ENCODE results near the gene PLAGL1.
"Not testable (repeated sequence)": the region's sequence is repeated elsewhere in the genome, so short reads cannot be mapped to it uniquely, and the experiment has no call there.

The PLAGL1 gene

DNA sequence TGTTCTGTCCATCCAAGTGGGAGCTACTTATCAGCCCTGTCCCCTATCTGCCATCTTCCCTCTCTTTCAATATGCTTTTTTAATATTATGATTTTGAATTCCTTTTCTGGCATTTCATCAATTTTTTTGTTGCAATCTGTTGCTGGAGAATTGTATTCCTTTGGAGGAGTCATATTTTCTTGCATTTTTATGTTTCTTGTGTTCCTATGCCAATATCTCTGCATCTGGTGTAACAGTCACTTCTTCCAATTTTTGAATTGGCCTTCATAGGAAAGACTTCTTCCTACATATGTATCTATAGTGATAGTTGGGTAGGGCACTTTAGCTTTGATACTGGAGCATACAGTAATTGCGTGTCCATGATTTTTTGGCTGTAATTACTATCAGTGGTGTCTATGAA, 73.7 kb downstream of the PLAGL1 start:
- Histone ChIP-seq H3K4me3 (no peak overlapping the region), H3K9me3 (no peaks in the 10 kb centered on the region), H3K27me3 (ENCODE audit: low read depth) (no peaks in the 10 kb centered on the region), H3K36me3 (replicated peaks) (no peaks in the 10 kb centered on the region), H3K4me1 (peaks cover 5% of the 10 kb centered on the region; the same call in 1 of the 2 replicates)
- no peak for DNase-seq (ENCODE audit: low spot score in 2 of 2)
- in situ Hi-C loops (cut with MboI; ENCODE audit: low sequenced_read_pairs), result no loop called here

DNA sequence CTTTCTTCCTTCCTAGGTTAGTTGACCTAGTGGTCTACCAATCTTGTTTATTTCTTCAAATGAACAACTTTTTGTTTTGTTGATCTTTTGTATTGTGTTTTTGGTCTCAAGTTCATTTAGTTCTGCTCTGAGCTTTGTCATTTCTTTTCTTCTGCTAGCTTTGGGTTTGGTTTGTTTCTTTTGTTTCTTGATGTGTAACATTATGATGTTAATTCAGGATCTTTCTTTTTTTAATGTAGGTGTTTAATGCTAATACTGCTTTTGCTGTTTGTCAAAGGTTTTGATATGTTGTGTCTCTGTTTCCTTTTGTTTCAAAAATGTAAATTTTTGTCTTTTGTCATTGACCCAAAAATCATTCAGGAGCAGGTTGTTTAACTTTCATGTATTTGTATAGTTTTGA, 78.1 kb downstream of the PLAGL1 start:
- no peaks in the 10 kb centered on the region for H3K9me3 ChIP-seq
- peak in 1 of 2 experiments; percentile 12 for DNase-seq (ENCODE audit: low spot score in 2 of 2)
- in situ Hi-C loops (cut with MboI; ENCODE audit: low sequenced_read_pairs), result no loop called here
- no peaks in the 10 kb centered on the region for H3K4me1 ChIP-seq
- no peaks in the 10 kb centered on the region for H3K27me3 ChIP-seq (ENCODE audit: low read depth)
- no peak overlapping the region for H3K4me3 ChIP-seq
- H3K36me3 ChIP-seq (replicated peaks), result no peaks in the 10 kb centered on the region

DNA sequence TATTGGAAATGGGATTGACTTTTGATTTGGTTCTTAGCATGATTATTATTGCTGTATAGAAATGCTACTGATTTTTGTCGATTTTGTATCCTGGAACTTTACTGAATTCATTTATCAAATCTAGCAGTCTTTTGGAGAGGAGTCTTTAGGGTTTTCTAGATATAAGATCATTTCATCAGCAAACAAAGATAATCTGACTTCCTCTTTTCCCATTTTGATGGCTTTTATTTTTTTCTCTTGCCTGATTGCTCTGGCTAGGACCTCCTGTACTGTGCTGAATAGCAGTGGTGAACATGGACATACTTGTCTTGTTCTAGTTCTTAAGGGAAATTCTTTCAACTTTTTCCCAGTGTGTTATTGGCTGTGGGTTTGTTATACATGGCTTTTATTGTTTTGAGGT, 79.2 kb downstream of the PLAGL1 start:
- DNase-seq (ENCODE audit: low spot score in 2 of 2), result no peak
- Histone ChIP-seq H3K36me3 (replicated peaks) (no peaks in the 10 kb centered on the region), H3K4me1 (no peaks in the 10 kb centered on the region), H3K9me3 (no peaks in the 10 kb centered on the region), H3K4me3 (no peak overlapping the region), H3K27me3 (ENCODE audit: low read depth) (no peaks in the 10 kb centered on the region)
- in situ Hi-C loops (cut with MboI; ENCODE audit: low sequenced_read_pairs), result no loop called here

DNA sequence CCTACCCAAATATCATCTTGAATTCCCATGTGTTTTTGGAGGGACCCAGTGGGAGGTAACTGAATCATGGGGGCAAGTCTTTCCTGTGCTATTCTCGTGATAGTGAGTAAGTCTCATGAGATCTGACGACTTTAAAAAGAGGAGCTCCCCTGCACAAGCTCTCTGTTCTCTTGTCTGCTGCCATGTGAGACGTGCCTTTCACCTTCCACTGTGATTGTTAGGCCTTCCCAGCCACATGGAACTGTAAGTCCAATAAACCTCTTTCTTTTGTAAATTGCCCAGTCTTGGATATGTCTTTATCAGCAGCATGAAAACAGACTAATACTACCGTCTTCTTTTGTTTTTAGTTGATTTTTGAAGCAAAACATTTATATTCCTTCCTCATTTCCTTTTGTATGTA, 91.0 kb downstream of the PLAGL1 start:
- H3K36me3 ChIP-seq (replicated peaks); H3K27me3 ChIP-seq (ENCODE audit: low read depth); H3K4me3 ChIP-seq; H3K4me1 ChIP-seq; H3K9me3 ChIP-seq; DNase-seq (ENCODE audit: low spot score in 2 of 2); in situ Hi-C loops (cut with MboI; ENCODE audit: low sequenced_read_pairs): not testable (repeated sequence)

DNA sequence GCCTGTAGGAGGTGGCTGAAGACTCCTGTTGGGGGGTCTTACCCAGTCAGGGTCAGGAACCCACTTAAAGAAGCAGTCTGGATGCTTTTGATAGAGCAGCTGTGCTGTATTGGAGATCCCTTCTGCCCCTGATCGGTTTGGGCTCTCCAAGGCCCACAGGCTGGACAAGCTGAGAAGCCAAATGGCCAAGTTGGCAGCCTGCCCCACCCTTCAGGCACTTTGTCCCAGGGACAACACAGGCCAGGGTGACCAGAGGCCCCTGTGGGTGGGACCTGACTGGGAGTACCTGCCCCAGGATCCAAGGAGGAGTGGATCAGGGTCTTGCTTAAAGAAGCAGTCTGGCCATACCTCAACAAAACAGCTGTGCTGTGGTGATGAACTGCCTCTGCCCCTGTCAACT, 95.4 kb downstream of the PLAGL1 start:
- Histone ChIP-seq H3K36me3 (replicated peaks) (no peaks in the 10 kb centered on the region), H3K27me3 (ENCODE audit: low read depth) (no peaks in the 10 kb centered on the region), H3K4me3 (no peak overlapping the region), H3K4me1 (no peaks in the 10 kb centered on the region), H3K9me3 (no peaks in the 10 kb centered on the region)
- in situ Hi-C loops (cut with MboI; ENCODE audit: low sequenced_read_pairs), result no loop called here
- no peak for DNase-seq (ENCODE audit: low spot score in 2 of 2)

DNA sequence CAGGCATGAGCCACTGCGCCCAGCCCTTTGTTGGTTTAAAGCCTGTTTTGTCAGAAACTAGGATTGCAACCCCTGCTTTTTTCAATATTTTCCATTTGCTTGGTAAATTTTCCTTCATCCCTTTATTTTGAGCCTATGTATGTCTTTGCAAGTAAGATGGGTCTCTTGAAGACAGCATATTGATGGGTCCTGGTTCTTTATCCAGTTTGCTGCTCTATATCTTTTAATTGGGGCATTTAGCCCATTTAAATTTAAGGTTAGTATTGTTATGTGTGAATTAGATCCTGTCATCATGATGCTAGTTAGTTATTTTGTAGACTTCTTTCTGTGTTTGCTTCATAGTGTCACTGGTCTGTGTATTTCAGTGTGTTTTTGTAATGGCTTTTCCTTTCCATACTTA, 97.0 kb downstream of the PLAGL1 start:
- no peaks in the 10 kb centered on the region for H3K36me3 ChIP-seq (replicated peaks)
- no peaks in the 10 kb centered on the region for H3K4me1 ChIP-seq
- no peaks in the 10 kb centered on the region for H3K9me3 ChIP-seq
- in situ Hi-C loops (cut with MboI; ENCODE audit: low sequenced_read_pairs), result no loop called here
- DNase-seq (ENCODE audit: low spot score in 2 of 2), result no peak
- no peak overlapping the region for H3K4me3 ChIP-seq
- H3K27me3 ChIP-seq (ENCODE audit: low read depth), result no peaks in the 10 kb centered on the region

DNA sequence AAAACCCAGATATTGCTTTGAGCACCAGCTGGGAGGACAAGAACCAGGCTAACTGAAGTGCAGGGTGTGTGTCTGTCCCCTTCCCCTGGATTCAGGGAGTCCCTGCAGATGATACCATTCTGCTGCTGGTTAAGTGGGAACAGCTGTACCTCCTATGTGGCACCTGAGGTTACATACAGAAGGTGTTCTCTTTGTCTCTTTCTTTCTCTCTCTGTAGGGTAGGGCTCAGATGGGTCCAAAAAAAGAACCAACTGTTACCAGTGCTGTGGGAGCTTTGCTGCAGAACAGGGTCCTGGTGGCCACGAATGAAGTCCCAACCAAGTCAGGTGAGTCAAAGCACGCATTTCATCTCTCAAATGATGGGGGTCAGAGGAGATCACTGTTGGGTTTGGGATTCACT, 105.2 kb downstream of the PLAGL1 start:
- H3K4me3 ChIP-seq, result no peak overlapping the region
- H3K9me3 ChIP-seq, result no peaks in the 10 kb centered on the region
- in situ Hi-C loops (cut with MboI; ENCODE audit: low sequenced_read_pairs), result no loop called here
- no peaks in the 10 kb centered on the region for H3K27me3 ChIP-seq (ENCODE audit: low read depth)
- H3K4me1 ChIP-seq, result no peaks in the 10 kb centered on the region
- no peak for DNase-seq (ENCODE audit: low spot score in 2 of 2)
- H3K36me3 ChIP-seq (replicated peaks), result no peaks in the 10 kb centered on the region

DNA sequence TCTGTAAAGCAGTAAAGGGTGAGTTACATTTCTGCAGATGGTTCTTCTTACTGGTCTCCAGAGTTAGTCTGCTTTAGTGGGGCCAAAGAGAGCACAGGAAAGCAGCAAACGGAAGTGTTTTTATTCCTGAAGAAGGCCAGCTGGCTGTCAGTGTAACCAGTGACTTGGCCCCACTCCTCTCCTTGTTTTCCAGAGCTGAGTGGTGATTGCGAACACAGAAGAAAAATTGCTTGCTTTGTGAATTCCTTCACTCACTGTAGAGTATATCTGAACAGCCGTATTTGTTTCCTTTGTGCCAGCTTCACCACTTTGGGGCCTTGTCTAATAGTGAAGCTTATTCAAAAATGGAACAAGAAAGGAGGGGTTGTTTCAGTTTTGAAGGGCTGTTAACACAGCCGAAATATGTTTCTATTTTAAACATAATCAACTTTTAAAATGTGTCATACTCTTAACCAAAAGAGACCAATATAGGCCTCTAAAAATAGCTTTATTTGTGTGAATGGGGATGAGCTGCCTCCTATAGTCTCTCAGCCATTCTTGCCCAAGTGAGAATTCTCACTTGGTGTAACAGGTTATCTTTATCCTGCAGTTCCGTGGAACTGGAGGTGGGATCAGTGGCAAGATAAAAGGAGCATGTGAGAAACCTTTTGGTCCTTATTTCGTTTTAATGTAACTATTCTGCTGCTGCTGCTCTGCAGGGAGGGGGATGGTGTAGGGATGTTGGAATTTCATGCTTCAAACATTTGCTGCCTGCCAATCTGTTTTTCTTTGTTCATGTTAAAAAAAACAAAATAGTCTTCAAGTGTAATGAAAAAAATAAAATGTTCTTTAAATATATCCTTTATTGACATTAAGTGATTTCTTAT, 105.9 kb downstream of the PLAGL1 start:
- in situ Hi-C loops (cut with MboI; ENCODE audit: low sequenced_read_pairs), result no loop called here
- no peak overlapping the region for H3K4me3 ChIP-seq
- H3K9me3 ChIP-seq, result no peaks in the 10 kb centered on the region
- no peaks in the 10 kb centered on the region for H3K36me3 ChIP-seq (replicated peaks)
- H3K27me3 ChIP-seq (ENCODE audit: low read depth), result no peaks in the 10 kb centered on the region
- no peak for DNase-seq (ENCODE audit: low spot score in 2 of 2)
- no peaks in the 10 kb centered on the region for H3K4me1 ChIP-seq

DNA sequence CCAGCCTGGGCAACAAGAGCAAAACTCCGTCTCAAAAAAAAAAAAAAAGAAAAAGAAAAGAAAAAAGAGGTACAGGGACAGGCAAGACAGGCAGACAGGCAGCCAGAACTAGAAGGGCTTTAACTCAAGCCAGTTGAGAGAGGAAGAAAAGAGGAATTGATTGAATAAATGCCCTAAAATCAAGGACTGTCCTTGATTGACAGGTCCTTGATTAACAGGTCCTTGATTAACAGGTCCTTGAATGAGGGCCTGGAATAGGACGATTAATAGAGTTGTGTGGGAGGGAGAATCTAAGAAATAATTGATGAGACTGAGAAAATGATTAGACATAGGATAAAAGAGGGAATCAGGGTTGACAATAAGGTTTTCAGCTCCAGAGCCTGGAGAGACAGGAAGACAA, 107.7 kb downstream of the PLAGL1 start:
- H3K27me3 ChIP-seq (ENCODE audit: low read depth), result no peaks in the 10 kb centered on the region
- H3K4me3 ChIP-seq, result no peak overlapping the region
- in situ Hi-C loops (cut with MboI; ENCODE audit: low sequenced_read_pairs), result no loop called here
- no peaks in the 10 kb centered on the region for H3K36me3 ChIP-seq (replicated peaks)
- DNase-seq (ENCODE audit: low spot score in 2 of 2), result no peak
- no peaks in the 10 kb centered on the region for H3K4me1 ChIP-seq
- no peaks in the 10 kb centered on the region for H3K9me3 ChIP-seq

DNA sequence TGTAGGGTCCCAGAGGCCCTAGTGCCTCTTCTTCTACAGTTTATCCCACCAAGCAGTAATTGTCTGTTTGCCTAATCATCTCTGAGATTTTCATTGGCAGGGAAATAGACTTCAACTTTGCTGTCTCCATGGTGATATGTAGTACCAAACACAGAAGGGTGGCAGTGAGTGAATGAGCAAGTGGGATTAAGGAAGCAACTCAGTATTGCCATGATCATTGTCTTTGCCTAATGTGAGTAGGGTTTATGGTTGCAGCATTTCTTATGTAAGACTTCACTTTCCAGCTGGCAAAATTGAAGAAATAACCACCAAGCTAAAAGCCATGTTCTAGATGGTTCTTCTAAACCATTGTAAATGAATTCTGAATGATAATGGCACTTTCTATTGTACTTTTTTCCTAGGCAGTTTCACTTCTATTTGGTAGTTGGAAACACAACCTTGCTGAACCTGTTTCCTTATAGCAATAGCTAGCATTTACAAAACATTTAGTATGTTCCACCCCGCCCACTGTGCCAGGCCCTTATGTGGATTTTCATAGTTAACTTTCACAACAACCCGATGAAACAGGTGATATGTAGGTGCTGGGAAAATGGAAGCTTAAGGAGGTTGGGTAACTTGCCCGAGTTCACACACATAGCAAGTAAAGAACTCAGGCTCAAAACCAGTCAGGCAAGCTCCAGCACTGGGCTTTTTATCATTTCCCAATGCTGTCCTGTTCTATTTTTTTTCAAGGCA, 111.8 kb downstream of the PLAGL1 start:
- no peaks in the 10 kb centered on the region for H3K9me3 ChIP-seq
- no peak overlapping the region for H3K4me3 ChIP-seq
- H3K4me1 ChIP-seq, result no peaks in the 10 kb centered on the region
- in situ Hi-C loops (cut with MboI; ENCODE audit: low sequenced_read_pairs), result no loop called here
- H3K27me3 ChIP-seq (ENCODE audit: low read depth), result no peaks in the 10 kb centered on the region
- no peaks in the 10 kb centered on the region for H3K36me3 ChIP-seq (replicated peaks)
- no peak for DNase-seq (ENCODE audit: low spot score in 2 of 2)

DNA sequence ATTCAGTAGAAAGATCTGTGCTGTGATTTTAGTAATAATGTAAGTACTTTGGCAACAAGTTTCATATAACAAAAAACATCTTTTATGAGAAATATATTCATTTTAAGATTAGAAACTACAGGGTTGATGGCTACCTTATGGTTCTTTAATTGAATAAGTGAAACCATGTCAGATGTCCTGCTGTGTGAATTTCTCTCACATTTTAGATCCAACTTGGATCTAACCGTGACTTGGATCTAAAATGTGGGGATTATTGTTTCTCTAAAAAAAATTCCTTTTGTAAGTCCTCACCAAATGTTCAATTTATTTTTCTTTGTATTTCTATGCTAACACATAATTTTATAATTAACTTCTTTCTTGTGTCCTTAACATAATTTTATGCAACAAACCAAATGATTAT, 113.4 kb downstream of the PLAGL1 start:
- no peak for DNase-seq (ENCODE audit: low spot score in 2 of 2)
- Histone ChIP-seq H3K4me1 (no peaks in the 10 kb centered on the region), H3K36me3 (replicated peaks) (no peaks in the 10 kb centered on the region), H3K27me3 (ENCODE audit: low read depth) (no peaks in the 10 kb centered on the region), H3K4me3 (no peak overlapping the region), H3K9me3 (no peaks in the 10 kb centered on the region)
- in situ Hi-C loops (cut with MboI; ENCODE audit: low sequenced_read_pairs), result no loop called here

All from HAP-1 (cell line).